Activated naive CD4-positive, alpha-beta T cell treated with Interleukin-2 at 50 U/mL for 16 hours (primary cell): ENCODE measurements around the gene CFAP53.
"Not testable (repeated sequence)": the region's sequence is repeated elsewhere in the genome, so short reads cannot be mapped to it uniquely, and the experiment has no call there.

Experiments
- DNase-seq: peaks from one replicate; pipeline ENCODE4 v3.0.0-alpha.2; 2020

CFAP53 gene

DNA sequence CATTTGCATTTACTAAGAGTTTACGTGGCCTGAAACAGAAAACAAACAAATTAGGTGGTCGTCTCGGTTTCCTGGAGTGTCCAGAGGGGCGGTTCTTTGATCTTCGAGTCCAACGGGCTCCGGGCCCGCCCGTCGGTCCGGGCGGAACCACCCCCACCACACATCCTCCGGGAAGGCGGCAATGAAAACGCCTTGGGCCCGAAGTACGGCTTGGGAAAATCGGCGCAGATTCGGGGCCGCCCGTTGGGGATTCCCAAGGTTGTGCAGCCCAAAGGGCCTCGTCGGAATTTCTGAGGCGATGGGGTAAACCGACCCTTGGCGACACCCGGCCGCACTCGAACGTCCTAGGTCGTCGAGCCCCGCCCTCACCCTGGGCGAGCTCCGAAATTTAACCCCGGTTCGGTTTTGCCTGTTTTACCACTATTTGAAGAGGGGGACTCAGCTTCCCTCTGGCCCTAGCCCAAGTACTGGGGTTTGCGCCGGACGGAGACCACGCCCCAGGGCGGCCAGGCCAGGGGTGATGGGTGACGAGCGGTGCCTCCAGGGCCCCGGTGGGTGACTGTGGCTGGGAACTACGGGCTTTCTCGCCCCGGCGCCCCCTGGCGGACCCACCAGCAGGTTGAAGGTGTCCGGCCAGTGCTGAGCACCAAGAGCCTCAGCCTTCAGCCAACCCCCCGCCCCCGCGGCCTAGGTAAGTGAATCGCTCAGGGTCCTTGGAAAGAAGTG is 1.9 kb upstream of the CFAP53 start:
- DNase-seq = peak; percentile 82

DNA sequence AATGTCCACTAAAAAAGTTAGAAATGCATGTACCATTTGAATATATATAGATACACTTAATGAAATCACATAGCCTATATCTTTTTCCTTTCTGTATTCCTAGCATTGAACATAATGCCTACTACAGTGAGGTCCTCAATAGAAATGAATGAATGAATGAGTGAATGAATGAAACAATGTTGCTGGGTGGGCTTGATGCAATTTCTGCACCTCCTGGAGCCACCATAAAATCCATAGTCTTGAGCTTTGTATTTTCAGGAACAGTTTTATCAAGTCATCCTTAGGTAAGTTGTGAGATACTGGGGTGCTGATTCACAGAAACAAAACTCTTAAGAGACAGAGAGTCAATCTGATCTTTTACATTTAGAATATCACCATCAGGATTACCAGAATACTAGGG is 3.3 kb downstream of the CFAP53 start:
- no peak for DNase-seq

DNA sequence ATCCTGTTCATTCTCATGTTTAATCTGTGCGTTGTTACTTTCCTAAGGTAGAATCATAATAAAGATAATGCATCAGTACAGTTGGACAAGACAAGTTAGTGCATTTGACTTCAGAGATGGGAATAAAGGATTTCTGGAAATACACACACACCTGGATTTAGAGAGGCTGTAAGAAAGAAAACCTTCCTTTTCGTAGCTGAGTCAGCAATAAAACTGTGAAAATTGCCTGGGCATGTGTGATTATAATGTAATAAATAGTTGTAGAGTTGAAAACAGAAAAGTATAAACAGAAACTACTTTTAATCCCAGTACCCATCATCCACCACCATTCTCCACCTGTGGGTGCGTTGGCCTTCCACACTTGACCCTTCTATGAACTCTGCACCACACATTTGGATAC is 15.4 kb downstream of the CFAP53 start:
- no peak for DNase-seq

DNA sequence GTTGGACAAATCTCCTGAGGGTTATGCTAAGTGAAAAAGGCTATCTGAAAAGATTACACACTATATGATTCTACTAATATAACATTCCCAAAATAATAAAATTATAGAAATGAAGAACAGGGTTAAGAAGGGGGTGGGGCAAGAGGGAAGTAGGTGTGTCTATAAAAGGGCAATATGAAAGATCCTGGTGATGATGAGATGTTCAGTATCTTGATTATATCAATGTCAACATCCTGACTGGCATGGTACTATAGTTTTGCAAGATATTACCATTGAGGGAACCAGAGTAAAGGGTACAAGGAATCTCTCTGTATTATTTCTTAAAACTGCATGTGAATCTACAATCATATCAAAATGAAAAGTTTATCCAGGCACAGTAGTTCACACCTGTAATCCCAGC is 16.7 kb downstream of the CFAP53 start:
- DNase-seq = no peak

DNA sequence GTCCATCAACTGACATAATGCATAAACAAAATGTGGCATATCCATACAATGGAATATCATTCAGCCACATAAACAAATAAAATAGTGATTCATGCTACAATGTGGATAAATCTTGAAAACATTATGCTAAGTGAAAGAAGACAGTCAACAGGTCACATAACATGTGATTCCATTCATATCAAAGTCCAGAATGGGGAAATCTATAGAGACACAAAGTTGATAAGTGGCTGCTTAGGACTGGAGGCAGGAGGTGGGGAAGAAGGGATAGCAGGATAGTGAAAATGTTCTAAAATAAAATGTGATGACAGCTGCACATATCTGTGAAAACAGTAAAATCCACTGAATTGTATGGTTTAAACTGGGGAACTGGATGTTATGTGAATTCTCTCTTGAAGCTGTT is 18.7 kb downstream of the CFAP53 start:
- DNase-seq = no peak

DNA sequence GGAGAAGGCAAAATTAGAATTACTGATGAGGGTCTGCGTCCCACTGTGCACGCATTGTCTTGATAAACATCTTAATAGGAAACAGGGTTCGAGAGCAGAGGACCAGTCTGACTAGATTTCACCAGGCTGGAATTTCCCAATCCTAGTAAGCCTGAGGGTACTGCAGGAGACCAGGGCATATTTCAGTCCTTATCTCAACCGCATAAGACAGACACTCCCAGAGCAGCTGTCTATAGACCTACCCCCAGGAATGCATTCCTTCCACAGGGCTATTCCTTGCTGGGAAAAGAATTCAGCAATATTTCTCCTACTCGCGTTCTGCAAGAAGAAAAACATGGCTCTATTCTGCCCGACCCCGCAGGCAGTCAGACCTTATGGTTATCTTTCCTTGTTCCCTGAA is 24.5 kb downstream of the CFAP53 start:
- not testable (repeated sequence) for DNase-seq

DNA sequence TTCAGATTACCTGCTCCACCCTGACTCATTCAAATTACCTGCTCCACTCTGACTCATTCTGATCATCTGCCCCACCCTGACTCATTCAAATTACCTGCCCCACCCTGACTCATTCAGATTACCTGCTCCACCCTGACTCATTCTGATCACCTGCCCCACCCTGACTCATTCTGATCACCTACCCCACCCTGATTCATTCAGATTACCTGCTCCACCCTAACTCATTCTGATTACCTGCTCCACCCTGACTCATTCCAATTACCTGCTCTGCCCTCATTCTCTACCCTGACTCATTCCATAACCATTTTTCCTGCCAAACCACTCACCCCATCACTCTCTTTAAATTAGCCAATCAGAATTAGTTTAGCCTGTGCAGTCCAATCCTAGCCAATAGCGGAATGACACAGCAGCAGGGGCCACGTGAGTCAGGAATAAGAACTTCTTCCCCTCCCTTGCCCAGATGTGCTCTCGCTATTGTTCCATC is 26.2 kb downstream of the CFAP53 start:
- DNase-seq = no peak

DNA sequence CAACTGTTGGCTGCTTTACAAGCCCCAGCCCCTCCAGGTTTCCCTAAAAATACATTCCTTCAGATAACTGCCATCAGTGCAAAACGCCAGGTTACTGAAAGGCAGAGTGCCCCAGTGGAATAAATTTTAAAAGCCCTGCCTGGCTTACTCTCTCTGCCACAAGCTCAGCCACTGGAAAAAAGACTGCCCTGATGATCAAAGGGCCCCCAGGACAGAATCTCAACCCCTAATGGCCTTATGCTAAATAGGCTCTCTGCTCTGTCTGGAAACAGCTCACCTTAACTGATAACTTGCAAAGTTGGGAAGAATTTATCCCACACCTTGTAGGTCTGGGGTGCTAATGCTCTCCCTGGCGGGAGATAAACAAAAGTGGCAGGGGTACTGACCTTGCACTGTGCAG is 33.9 kb downstream of the CFAP53 start:
- no peak for DNase-seq

DNA sequence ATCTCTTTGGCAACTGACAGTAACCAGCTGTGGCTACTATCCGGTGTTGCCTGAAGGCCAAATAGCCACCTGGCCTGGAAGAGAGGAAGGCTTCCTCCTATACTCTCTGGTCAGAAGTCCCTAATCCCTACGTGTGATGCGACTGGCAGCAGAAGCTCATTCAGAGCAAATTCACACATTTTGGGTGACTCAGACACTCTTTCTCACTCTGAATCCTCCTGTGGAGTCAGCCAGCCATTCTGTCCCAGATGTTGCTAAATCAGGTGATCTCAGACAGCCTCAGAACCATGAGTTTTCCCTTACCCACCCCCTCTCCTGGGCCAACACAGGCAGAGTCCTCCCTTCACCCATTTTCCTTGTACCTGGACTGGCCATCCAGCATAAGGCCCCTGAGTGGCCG is 34.7 kb downstream of the CFAP53 start:
- no peak for DNase-seq

DNA sequence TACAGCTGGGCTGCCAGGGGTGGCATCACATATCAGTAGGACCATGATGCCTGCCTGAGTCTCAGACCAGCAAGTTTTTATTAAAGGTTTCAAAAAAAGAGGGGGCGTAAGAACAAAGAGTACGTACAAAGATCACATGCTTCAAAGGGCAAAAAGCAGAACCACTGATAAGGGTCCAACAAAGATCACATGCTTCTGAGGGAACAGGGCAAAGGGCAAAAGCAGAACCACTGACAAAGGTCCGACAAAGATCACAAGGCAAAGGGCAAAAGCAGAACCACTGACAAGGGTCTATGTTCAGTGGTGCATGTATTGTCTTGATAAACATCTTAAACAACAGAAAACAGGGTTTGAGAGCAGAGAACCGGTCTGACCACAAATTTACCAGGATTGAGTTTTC is 46.0 kb downstream of the CFAP53 start:
- DNase-seq = not testable (repeated sequence)

DNA sequence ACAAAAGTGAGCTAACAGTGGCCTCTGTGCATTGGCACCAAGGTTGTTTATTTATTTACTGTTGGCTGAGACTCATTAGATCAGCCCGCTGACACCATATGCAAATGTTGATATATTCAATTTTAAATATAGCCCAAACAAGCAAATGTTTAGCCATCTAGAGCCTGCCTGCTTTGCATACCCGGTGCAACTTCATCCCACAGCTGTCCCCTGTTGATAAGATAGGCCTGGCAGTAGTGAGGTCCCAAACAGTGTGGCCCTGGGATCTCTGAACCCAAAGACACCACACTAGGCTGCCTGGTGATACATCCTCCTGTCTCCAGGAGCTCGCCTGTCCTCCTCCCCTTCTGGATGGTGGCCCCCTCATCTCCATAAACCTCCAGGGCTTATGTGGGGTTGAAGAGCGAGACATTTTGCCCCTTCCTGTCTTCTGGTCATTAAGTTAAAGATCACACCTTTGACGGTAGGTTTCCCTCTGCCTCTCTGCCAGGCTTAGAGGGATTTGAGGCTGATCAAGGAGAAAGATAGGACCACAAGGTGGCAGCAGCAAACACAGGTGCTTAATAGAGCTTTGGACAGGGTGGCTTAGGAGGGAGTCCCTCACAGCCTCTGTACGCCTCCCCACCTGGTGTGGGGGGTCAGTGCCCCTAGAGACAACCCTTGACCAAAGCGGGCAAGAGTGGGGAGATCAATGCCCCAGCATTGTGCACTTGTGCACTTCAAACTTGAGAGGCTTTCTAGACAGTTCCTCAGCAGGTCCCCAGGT is 47.7 kb downstream of the CFAP53 start:
- DNase-seq = peak; percentile 21

DNA sequence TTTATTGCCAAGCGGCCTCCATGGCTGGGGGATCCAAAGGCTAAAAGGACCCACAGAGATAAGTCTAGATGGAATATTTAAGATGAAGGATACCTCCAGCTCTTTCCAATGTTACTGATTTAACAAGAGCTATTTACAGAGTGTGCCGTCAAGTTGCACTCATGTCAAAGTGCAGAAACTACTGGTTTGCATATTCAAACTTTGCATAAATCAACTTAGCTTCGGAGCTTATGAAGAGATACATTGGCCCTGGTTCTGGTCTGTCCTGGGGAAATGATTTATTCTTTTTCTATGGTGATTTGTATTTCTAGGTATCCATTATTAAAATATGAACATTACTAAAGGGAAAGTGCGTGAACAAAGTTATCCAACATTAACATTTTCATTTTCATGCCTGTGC is 57.0 kb downstream of the CFAP53 start:
- DNase-seq = no peak

DNA sequence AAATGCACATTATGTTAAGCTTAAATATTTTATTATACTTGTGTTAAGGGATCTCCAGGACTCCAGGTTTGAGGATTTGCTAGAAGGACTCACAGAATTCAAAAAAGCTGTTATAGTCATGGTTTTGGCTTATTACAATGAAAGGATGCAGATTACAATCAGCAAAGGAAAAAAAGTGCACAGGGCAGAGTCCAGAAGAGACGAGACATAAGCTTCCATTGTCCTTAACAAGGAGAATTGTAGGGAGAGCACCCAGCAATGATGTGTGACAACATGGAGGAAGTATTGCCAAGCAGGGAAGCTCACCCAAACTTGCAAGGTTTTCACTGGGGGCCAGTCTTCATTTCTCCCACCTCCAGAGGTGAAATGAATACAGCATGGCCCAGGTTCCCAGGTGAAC is 58.6 kb downstream of the CFAP53 start:
- DNase-seq = no peak

DNA sequence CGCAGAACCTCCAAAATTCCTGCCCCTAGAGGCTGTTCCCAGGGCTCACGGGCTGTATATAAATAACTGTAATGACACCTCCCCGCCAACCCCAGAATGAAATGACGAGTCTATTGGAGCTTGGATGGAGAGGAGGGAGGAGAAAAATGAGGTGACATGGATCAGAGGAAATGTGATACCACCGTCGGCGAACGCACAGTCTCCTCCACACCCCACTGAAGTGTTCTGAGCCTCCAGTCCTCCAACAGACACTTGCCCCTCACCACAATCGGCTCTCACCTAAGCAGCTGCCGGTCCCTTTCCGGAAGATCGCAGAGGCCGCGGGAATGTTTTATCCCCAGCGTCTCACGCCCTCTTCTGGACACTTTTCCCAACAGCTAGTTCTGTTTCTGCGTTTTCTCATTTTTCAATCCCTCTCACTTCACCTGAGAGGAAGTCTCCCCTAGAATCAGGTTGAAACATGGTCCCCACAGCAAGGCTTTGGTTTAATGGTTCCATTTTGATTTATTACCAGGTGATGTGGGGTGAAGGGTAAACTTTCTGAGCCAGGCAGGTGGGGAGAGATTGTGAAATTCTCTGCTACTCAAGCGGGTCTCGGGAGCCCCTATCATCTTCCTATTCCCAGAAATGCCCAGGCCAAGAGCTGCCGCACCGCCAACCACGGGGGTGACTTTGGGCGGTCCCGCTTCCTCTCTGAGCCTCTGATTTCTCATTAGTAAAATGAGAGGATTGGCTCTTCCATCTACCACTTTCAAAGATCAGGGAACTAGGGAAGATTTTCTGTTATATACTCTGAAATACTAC is 62.3 kb downstream of the CFAP53 start:
- no peak for DNase-seq

DNA sequence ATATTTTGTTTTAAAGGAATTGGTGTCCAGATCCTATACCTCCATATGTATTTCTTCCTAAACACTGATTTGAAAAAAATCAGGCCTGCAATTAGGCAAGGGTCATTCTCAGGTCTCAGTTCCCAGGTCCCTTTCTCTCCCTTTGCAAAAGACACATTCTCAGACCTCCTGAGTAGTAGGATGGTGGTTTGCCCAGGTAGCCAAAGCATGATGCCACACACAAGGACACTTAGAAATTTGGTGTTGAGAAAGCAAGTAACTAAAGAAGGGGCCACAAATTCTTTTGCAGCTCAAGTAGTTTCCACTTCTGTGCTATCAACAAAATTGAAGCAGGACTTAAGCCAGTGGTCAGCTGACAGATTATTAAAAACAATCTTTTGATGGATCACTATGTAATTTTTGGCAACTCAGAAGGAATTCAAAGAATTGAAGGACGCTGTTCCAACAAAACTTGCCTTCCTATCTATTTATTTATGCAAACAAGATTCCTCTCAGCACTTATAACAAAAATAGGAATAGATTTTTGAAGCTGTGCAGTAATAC is 64.7 kb downstream of the CFAP53 start:
- DNase-seq = no peak

DNA sequence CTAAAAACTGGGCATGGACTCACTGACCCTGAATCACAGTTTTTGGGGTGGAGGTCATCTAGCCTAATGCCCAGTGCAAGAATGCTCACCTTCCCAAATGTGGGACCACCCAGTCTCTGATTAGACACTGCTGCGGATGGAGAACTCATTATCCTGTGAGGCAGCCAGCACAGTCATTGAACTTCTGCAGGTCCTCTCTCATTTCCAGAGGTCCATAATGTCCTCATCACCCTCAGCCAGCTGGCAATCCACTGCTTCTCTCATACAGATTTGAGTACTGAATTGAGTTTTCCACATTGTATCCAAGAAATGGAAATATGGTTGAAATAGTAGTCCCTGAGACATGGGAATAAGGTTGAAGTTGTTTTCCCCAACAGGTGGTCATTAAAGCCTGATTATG is 66.4 kb downstream of the CFAP53 start:
- no peak for DNase-seq

DNA sequence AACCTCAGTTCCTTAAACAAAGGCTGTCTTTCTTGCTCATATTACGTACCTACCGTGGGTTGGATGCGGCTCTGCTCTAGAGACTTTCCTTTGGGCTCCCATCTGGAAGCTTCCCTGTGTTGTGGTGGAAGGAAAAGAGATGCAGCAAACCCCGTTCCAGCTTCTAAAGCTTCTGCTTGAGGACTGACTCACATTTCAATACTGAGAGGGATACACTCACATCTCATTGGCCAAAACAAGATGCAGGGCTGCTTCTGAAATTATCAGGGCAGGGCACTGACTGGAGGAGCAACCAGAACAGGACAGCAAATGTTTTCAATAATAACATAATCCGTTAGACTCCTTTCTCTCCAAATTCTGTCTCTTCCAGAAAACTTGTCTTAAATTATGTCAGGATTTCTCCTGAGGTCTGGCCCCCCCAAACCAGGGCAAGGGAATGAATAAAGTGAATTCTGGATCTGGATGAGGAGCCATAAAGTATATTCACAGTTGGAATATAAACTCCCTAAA is 66.9 kb downstream of the CFAP53 start:
- DNase-seq = no peak

DNA sequence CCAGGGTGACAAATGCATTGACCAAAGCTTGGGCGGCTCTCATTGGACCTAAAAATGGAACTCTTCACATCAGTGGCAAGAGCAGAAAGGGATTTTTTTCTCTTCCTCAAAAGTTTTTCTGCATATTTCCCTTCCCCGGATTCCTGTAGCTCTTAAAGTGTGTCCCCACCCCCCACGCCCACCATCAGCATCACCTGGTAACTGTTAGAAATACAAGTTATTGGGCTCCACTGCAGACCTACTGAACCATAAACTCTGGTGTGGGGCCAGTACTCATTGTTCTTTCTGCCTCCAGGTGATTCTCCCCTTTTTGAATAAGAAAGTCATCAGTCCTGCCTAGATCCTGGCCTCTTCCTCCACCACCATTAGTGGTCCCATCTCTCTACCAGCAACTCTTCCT is 70.0 kb downstream of the CFAP53 start:
- no peak for DNase-seq

DNA sequence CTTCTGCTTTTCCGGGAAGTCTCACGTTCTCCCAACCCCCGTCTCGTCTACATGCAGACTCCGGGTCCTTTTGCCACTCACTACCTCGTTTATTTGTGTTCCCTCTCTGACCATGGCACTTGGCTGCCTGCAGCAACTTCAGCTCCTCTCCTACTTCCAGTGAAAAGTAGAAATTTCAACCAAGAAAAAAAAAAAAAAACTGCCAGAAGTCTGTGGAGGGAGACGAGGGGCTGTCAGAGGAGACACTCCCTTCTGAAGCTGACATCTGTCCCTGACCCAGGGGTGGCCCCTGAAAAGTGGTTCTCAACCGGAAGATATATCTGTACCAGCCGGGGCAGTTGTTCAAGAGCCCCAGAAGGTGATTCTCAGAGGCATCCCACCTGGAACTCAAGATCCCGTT is 70.6 kb downstream of the CFAP53 start:
- DNase-seq = no peak

DNA sequence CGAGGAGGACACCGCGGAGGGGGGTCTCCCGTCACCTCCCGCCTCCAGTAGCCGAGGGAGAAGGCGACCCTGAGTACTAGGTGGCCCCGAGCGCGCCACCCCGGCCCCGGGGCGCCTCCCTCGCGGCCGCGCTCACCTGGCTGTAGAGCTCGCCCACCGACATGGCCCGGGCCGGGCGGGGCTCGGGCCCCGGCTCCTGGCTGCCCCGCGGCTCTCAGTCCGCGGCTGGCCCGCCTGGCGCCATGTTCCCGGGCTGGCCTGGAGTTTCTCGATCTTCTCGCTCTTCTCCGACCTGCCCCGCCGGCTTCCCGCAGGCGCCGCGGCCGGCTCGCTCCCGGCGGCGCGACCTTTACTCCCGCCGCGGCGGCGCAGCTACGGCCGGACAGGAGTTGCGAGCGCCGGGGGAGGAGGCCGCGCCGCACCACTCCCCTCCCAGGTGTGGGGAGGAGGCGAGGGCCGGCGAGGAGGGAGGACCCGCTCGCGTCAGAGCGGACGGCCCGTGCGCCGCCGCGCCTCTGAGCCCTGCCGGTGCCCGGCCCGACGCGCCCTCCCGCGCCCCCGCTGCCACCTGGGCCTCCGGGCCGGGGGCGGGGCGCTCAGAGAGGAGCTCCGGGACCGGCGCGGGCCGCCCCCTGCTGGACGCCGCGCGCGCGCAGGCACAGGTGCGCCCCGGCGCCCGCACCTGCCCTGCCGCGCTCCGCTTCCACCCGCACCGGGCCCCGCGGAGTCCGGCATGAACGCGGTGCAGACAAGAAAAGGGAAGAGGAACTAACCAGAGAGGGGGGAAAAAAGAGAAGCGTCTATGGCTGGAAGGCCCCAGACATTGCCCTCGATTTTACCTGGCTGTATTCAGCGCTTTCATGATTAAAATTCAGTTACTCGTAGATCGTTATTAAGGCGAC is 71.4 kb downstream of the CFAP53 start, which contains the start of gene MYO5B:
TSS of gene MYO5B (minus strand) at position 517 of the 902 bp plus-strand sequence. CDS start at position 163, 354 bp downstream.
- DNase-seq = peak; percentile 46

DNA sequence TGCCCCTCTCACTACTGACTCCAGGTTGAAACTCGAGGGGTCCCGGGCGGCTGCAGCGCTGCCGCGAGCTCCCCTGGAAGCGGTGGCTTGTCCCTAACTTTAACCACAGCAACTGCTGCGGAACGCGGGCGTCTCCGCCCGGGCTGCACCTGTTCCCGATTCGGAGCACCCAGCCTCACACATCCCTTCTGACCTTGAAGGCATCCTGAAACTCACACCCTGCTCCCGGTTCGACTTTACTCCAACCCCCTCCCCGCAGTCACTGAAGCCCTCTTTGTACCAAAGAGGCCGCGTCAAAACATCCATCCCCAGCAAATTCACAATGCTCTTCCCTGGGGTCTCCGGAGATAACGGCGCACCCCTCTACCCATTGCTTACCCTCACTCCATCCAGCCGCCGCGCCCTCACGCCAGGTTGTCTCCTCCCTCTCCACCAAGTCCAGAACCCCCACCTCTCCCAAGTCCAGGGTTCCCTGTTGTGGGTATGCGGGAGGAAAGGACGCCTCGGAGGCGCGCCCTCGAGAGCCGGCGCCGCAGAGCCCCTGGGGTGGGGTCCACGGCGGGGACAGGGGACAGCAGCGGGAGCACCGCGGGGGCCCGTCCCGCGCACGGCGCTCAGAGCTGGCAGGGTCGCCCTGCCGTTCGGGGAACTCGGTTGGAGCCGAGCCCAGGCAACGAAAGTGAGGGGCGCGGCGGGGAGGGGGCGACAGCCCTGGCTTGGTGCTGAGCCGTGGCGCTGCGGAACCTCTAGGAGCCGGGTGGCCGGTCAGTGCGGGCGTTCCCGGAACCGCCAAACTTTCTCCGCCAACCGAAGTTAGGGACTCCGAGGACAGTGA is 72.3 kb downstream of the CFAP53 start:
- no peak for DNase-seq
